ENCODE measurements around the gene LRRIQ1.

The LRRIQ1 gene

DNA sequence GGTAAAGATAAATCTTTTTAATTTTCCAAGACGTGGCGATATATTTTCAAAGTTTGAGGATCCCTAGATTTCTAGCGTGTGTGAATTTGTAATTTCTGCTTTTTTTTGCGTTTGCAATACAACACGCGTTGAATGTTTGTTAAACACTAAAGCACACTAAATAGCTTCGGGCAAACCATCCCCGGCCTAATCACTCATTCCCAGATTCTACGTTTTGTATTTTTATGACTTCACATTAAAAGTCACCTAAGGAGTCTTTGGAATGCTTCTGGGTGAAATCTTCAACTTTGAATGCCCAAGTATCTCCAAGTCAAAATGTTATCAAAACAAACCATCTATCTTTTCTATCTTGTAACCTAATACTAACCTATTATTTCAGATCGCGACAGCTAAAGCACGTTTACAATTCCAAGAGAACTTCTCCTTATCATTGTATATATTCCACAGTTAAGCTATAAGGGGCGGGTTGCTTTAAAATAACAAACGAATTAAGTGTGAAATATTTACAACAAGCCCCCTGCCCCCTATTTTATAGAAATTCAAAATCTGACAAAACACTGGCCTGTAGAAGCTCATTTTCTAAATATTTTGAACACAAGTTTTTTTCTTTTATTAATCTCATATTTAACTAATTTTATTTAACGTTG is 245.0 kb downstream of the LRRIQ1 start:
- no peaks in the 10 kb centered on the region for H4K20me1 ChIP-seq (ENCODE audit: low read depth, low read length)
- H3K27ac ChIP-seq (ENCODE audit: low read depth, low read length), result no peak overlapping the region
- H3K9me3 ChIP-seq (ENCODE audit: insufficient read depth, low read length), result no peaks in the 10 kb centered on the region
- H2AFZ ChIP-seq (ENCODE audit: low read depth, low read length, severe bottlenecking), result no peak overlapping the region
- H3K36me3 ChIP-seq (ENCODE audit: low read length), result no peaks in the 10 kb centered on the region
- no peaks in the 10 kb centered on the region for H3K27me3 ChIP-seq (ENCODE audit: low read length)
- H3F3A ChIP-seq (ENCODE audit: insufficient read depth), result no peaks in the 10 kb centered on the region
- H3K4me2 ChIP-seq (ENCODE audit: low read depth, low read length, poor library complexity, severe bottlenecking), result no peak overlapping the region
- no peak overlapping the region for H3K4me3 ChIP-seq (ENCODE audit: insufficient read depth, low read length, poor library complexity, severe bottlenecking)
- H3K79me2 ChIP-seq (ENCODE audit: insufficient read depth, low read length), result no peaks in the 10 kb centered on the region
- no peak overlapping the region for H3K9ac ChIP-seq (ENCODE audit: low read length)
- TF ChIP-seq EZH2phosphoT487 (conservative IDR thresholded peaks at IDR 0.05; ENCODE audit: low read length), result no peak
- TF ChIP-seq, protein P1, sequence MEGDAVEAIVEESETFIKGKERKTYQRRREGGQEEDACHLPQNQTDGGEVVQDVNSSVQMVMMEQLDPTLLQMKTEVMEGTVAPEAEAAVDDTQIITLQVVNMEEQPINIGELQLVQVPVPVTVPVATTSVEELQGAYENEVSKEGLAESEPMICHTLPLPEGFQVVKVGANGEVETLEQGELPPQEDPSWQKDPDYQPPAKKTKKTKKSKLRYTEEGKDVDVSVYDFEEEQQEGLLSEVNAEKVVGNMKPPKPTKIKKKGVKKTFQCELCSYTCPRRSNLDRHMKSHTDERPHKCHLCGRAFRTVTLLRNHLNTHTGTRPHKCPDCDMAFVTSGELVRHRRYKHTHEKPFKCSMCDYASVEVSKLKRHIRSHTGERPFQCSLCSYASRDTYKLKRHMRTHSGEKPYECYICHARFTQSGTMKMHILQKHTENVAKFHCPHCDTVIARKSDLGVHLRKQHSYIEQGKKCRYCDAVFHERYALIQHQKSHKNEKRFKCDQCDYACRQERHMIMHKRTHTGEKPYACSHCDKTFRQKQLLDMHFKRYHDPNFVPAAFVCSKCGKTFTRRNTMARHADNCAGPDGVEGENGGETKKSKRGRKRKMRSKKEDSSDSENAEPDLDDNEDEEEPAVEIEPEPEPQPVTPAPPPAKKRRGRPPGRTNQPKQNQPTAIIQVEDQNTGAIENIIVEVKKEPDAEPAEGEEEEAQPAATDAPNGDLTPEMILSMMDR (IDR thresholded peaks at IDR 0.05; ENCODE audit: insufficient read depth, low read length, poor library complexity, severe bottlenecking), result no peak
- H3K9me2 ChIP-seq (replicated peaks; ENCODE audit: insufficient read depth, low read length), result no peaks in the 10 kb centered on the region

DNA sequence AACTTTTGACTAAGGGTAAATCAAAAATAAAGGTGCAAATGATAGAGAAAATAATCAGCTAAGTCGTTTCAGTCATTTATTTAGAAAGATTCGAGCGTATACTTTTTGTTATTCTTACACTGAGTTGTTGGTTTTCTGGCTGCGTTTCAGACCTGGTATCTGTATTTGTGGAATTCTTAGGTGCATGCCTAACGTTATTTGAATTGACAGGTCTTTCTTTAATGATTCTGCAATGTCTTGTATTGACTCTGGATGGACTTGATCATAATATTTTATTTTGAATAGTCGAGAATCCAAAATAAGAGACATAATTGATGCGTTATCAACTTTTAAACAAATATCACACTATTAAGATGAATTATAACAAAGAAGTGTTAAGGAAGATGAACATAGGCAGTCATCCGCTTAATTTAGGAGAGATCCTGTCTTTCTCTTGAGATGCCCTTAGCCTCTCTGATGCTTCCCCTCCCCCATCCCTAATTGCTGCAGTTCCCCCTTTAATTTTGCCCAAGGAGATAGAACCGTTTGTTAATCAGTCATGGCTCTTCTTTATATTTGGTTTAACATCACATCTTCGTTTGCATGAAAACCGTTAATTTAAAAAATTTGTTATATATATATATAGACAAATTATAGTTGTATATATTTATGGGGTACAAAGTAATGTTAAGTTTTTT is 245.6 kb downstream of the LRRIQ1 start:
- H3K4me2 ChIP-seq (ENCODE audit: low read depth, low read length, poor library complexity, severe bottlenecking), result no peak overlapping the region
- H3K27ac ChIP-seq (ENCODE audit: low read depth, low read length), result no peak overlapping the region
- H3K36me3 ChIP-seq (ENCODE audit: low read length), result no peaks in the 10 kb centered on the region
- TF ChIP-seq, protein P1 (IDR thresholded peaks at IDR 0.05; ENCODE audit: insufficient read depth, low read length, poor library complexity, severe bottlenecking), result no peak
- no peak for TF ChIP-seq EZH2phosphoT487 (conservative IDR thresholded peaks at IDR 0.05; ENCODE audit: low read length)
- no peak overlapping the region for H3K9ac ChIP-seq (ENCODE audit: low read length)
- H3K79me2 ChIP-seq (ENCODE audit: insufficient read depth, low read length), result no peaks in the 10 kb centered on the region
- no peaks in the 10 kb centered on the region for H3K9me2 ChIP-seq (replicated peaks; ENCODE audit: insufficient read depth, low read length)
- H3F3A ChIP-seq (ENCODE audit: insufficient read depth), result no peaks in the 10 kb centered on the region
- no peak overlapping the region for H2AFZ ChIP-seq (ENCODE audit: low read depth, low read length, severe bottlenecking)
- H3K4me3 ChIP-seq (ENCODE audit: insufficient read depth, low read length, poor library complexity, severe bottlenecking), result no peak overlapping the region
- no peaks in the 10 kb centered on the region for H3K9me3 ChIP-seq (ENCODE audit: insufficient read depth, low read length)
- no peaks in the 10 kb centered on the region for H4K20me1 ChIP-seq (ENCODE audit: low read depth, low read length)
- H3K27me3 ChIP-seq (ENCODE audit: low read length), result no peaks in the 10 kb centered on the region

- H3K79me2 ChIP-seq (ENCODE audit: insufficient read depth, low read length), result no peaks in the 10 kb centered on the region
- no peaks in the 10 kb centered on the region for H3K9me3 ChIP-seq (ENCODE audit: insufficient read depth, low read length)
- no peak overlapping the region for H2AFZ ChIP-seq (ENCODE audit: low read depth, low read length, severe bottlenecking)
- no peaks in the 10 kb centered on the region for H3K27me3 ChIP-seq (ENCODE audit: low read length)
- no peaks in the 10 kb centered on the region for H3K9me2 ChIP-seq (replicated peaks; ENCODE audit: insufficient read depth, low read length)
- H3K36me3 ChIP-seq (ENCODE audit: low read length), result no peaks in the 10 kb centered on the region
- no peak for TF ChIP-seq EZH2phosphoT487 (conservative IDR thresholded peaks at IDR 0.05; ENCODE audit: low read length)
- TF ChIP-seq, protein P1 (IDR thresholded peaks at IDR 0.05; ENCODE audit: insufficient read depth, low read length, poor library complexity, severe bottlenecking), result no peak
- no peak overlapping the region for H3K4me2 ChIP-seq (ENCODE audit: low read depth, low read length, poor library complexity, severe bottlenecking)
- no peaks in the 10 kb centered on the region for H3F3A ChIP-seq (ENCODE audit: insufficient read depth)
- H3K4me3 ChIP-seq (ENCODE audit: insufficient read depth, low read length, poor library complexity, severe bottlenecking), result no peak overlapping the region
- H4K20me1 ChIP-seq (ENCODE audit: low read depth, low read length), result no peaks in the 10 kb centered on the region
- H3K9ac ChIP-seq (ENCODE audit: low read length), result no peak overlapping the region
- no peak overlapping the region for H3K27ac ChIP-seq (ENCODE audit: low read depth, low read length)
Observed at GRCh38 chr12:85283560-85283959, 247.4 kb downstream of the LRRIQ1 start.

Measured in SU-DHL-6 (cell line).